ENCODE results near the gene TCP11L2. TPM values are rescaled to one million over a fixed set of nuclear protein-coding genes. Genes with fewer than 3 reads are reported as not detected.

Gene TCP11L2
- total and polyA plus RNA-seq, 2 of the 13 experiments (the other 11 are each of a cell fraction or from before 2014, with no cell fraction given) = 4.6 to 24.1 TPM

DNA sequence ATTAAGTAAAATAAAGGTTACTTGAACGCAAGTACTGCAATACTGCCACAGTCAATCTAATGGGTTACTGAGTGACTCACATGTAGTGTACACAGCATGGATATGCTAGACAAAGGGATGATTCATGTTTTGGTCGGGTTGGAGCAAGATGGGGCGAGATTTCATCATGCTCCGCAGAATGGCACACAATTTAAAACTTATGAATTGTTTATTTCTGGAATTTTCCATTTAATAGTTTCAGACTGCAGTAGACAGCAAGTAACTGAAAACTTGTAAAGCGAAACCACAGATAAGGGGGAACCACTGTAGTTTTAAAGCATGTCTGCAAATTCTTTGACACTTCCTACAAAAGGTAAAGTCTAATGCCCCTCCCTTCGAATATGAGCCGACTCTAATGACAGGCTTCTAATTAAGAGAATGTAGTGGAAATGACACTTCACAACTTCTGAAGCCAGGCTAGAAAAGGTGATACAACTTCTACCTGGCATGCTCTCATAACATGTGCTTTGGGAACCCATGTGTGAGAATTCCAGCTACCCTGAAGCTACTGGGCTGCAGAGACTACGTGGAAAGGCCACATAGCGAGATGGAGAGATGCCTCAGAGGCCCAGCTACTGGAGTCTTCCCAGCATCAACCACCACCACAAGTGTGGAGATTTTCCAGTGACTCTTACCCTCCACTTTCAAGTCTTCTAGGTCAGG lies 13.9 kb upstream of the TCP11L2 start:
- no peak overlapping the region; a peak in 1 of 6 replicates for H3K4me3 ChIP-seq (replicated peaks in 1 of 3; ENCODE audit: insufficient read depth in 1 of 3, low read depth in 2 of 3, low read length in 3 of 3)
- H3K4me2 ChIP-seq (ENCODE audit: low read depth, low read length) = peak overlapping the region; percentile 50
- H3K9me3 ChIP-seq (ENCODE audit: low read length) = no peaks in the 10 kb centered on the region
- H3K27me3 ChIP-seq (ENCODE audit: control insufficient read depth in 1 of 2, insufficient read depth in 2 of 2, low read length in 2 of 2) = no peaks in the 10 kb centered on the region
- H3K79me2 ChIP-seq (ENCODE audit: insufficient read depth, low read length) = no peaks in the 10 kb centered on the region
- H2AFZ ChIP-seq (ENCODE audit: low read length) = peak overlapping the region; percentile 43
- WGBS (ENCODE audit: low lambda C conversion rate) = 34% methylated on average over 9 of the region's 9 CpGs
- FAIRE-seq (peak; percentile 66), ATAC-seq (peak; percentile 91), DNase-seq (ENCODE audit: low spot score) (peak; percentile 91)
- H3K27ac ChIP-seq (ENCODE audit: extremely low read length, insufficient read depth, low read length) = peak overlapping the region; percentile 84
- CTCF ChIA-PET (ENCODE audit: low intra/inter-chr PET ratio, low total read pairs) = no interaction called here
- no peaks in the 10 kb centered on the region for H3K36me3 ChIP-seq (replicated peaks in 1 of 2; ENCODE audit: control insufficient read depth in 1 of 2, insufficient read depth in 2 of 2, low read length in 2 of 2)
- in situ Hi-C loops (cut with HindIII; ENCODE audit: extremely low pct_ligation_motif_present, low pct_unique_long_range_greater_than_20kb) (loop anchor here (10.0 kb wide), 1 partner anchor 194 kb away; no protein-coding TSS in a partner anchor), intact Hi-C loops (cut with micrococcal nuclease; ENCODE audit: unreplicated experiment) (no loop called here)
- BruUV-seq (replicated peaks) = TSS peak; percentile 88
- POLR2A ChIA-PET = interaction anchor here (1.0 to 1.5 kb wide), 2 partner anchors 13 to 15 kb away, joined by 4 to 5 read pairs; no protein-coding TSS in a partner anchor
- no peaks in the 10 kb centered on the region for H4K20me1 ChIP-seq (ENCODE audit: insufficient read depth, low read length)
- peaks cover 77% of the 10 kb centered on the region for H3K4me1 ChIP-seq (ENCODE audit: insufficient read depth, low read length)
- peak overlapping the region; percentile 66 for H3K9ac ChIP-seq (ENCODE audit: insufficient read depth, low read depth, low read length)
- peak; percentile 45 for TF ChIP-seq TBX2 (CRISPR knock-in tag; IDR thresholded peaks at IDR 0.05; ENCODE audit: borderline replicate concordance)
- TF ChIP-seq FOXA3 (CRISPR knock-in tag; IDR thresholded peaks at IDR 0.05) = peak; percentile 97
- TF ChIP-seq, protein P1, sequence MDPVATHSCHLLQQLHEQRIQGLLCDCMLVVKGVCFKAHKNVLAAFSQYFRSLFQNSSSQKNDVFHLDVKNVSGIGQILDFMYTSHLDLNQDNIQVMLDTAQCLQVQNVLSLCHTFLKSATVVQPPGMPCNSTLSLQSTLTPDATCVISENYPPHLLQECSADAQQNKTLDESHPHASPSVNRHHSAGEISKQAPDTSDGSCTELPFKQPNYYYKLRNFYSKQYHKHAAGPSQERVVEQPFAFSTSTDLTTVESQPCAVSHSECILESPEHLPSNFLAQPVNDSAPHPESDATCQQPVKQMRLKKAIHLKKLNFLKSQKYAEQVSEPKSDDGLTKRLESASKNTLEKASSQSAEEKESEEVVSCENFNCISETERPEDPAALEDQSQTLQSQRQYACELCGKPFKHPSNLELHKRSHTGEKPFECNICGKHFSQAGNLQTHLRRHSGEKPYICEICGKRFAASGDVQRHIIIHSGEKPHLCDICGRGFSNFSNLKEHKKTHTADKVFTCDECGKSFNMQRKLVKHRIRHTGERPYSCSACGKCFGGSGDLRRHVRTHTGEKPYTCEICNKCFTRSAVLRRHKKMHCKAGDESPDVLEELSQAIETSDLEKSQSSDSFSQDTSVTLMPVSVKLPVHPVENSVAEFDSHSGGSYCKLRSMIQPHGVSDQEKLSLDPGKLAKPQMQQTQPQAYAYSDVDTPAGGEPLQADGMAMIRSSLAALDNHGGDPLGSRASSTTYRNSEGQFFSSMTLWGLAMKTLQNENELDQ (CRISPR knock-in tag; IDR thresholded peaks at IDR 0.05; ENCODE audit: borderline replicate concordance) = no peak
- no peak for TF ChIP-seq ZNF616 (CRISPR knock-in tag; IDR thresholded peaks at IDR 0.05; ENCODE audit: low read depth)
- no peak for TF ChIP-seq ZNF451 (CRISPR knock-in tag; IDR thresholded peaks at IDR 0.05)
- TF ChIP-seq KLF12 (CRISPR knock-in tag; IDR thresholded peaks at IDR 0.05; ENCODE audit: borderline replicate concordance) = no peak
- TF ChIP-seq HOXA5 (CRISPR knock-in tag; IDR thresholded peaks at IDR 0.05) = peak; percentile 38; the same call in 1 of the 2 replicates
- TF ChIP-seq ZNF501 (CRISPR knock-in tag; IDR thresholded peaks at IDR 0.05) = 0 out of 2 replicates have a peak, but pooled peaks have one; percentile 30
- TF ChIP-seq, protein P2, sequence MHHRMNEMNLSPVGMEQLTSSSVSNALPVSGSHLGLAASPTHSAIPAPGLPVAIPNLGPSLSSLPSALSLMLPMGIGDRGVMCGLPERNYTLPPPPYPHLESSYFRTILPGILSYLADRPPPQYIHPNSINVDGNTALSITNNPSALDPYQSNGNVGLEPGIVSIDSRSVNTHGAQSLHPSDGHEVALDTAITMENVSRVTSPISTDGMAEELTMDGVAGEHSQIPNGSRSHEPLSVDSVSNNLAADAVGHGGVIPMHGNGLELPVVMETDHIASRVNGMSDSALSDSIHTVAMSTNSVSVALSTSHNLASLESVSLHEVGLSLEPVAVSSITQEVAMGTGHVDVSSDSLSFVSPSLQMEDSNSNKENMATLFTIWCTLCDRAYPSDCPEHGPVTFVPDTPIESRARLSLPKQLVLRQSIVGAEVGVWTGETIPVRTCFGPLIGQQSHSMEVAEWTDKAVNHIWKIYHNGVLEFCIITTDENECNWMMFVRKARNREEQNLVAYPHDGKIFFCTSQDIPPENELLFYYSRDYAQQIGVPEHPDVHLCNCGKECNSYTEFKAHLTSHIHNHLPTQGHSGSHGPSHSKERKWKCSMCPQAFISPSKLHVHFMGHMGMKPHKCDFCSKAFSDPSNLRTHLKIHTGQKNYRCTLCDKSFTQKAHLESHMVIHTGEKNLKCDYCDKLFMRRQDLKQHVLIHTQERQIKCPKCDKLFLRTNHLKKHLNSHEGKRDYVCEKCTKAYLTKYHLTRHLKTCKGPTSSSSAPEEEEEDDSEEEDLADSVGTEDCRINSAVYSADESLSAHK (CRISPR knock-in tag; IDR thresholded peaks at IDR 0.05; ENCODE audit: borderline replicate concordance) = no peak
- TF ChIP-seq, protein P3, sequence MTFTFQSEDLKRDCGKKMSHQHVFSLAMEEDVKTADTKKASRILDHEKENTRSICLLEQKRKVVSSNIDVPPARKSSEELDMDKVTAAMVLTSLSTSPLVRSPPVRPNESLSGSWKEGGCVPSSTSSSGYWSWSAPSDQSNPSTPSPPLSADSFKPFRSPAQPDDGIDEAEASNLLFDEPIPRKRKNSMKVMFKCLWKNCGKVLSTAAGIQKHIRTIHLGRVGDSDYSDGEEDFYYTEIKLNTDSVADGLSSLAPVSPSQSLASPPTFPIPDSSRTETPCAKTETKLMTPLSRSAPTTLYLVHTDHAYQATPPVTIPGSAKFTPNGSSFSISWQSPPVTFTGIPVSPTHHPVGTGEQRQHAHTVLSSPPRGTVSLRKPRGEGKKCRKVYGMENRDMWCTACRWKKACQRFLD (CRISPR knock-in tag; IDR thresholded peaks at IDR 0.05; ENCODE audit: borderline replicate concordance) = no peak
- TF ChIP-seq ZNF788 (CRISPR knock-in tag; IDR thresholded peaks at IDR 0.05; ENCODE audit: borderline replicate concordance) = no peak
- no peak for TF ChIP-seq GABPA (IDR thresholded peaks at IDR 0.05; ENCODE audit: low read depth, low read length)
- peak; percentile 29 for TF ChIP-seq GABPA (CRISPR knock-in tag; IDR thresholded peaks at IDR 0.05; ENCODE audit: low read depth)
- TF ChIP-seq, protein P4, sequence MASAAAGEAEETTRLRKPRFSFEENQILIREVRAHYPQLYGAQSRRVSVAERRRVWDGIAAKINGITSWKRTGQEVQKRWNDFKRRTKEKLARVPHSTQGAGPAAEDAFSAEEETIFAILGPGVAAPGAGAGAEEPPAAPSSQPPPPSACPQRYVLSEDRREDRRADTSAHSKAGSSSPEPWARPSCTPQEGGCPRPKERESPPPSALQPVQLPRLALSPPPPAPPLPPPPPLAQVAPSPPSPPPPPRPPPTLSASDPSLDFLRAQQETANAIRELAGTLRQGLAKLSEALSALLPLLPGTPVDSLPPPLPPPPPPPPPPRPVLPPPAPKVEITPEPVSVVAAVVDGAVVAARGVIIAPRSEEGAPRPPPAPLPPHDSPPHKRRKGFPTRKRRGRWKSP (CRISPR knock-in tag; IDR thresholded peaks at IDR 0.05) = peak; percentile 26; the same call in 1 of the 2 replicates
- TF ChIP-seq KDM1A (CRISPR knock-in tag; IDR thresholded peaks at IDR 0.05) = peak; percentile 56; the same call in 1 of the 2 replicates
- no peak for TF ChIP-seq IRX3 (CRISPR knock-in tag; IDR thresholded peaks at IDR 0.05; ENCODE audit: borderline replicate concordance, low read depth)
